Measurements from ENCODE around the gene GOLGA6D.

- TF ChIP-seq, protein P1, sequence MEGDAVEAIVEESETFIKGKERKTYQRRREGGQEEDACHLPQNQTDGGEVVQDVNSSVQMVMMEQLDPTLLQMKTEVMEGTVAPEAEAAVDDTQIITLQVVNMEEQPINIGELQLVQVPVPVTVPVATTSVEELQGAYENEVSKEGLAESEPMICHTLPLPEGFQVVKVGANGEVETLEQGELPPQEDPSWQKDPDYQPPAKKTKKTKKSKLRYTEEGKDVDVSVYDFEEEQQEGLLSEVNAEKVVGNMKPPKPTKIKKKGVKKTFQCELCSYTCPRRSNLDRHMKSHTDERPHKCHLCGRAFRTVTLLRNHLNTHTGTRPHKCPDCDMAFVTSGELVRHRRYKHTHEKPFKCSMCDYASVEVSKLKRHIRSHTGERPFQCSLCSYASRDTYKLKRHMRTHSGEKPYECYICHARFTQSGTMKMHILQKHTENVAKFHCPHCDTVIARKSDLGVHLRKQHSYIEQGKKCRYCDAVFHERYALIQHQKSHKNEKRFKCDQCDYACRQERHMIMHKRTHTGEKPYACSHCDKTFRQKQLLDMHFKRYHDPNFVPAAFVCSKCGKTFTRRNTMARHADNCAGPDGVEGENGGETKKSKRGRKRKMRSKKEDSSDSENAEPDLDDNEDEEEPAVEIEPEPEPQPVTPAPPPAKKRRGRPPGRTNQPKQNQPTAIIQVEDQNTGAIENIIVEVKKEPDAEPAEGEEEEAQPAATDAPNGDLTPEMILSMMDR (IDR thresholded peaks at IDR 0.05; ENCODE audit: low read depth, low read length, poor library complexity, severe bottlenecking) = no peak
- no peak for TF ChIP-seq EZH2phosphoT487 (IDR thresholded peaks at IDR 0.05; ENCODE audit: borderline replicate concordance, low read length)
Observed at GRCh38 chr15:75306188-75306587, 23.6 kb downstream of the GOLGA6D start.

Data from DOHH2 (cell line).